Rectal smooth muscle tissue (tissue), 1 donor: ENCODE data around the gene ANO10.
"Not testable (repeated sequence)": the region's sequence is repeated elsewhere in the genome, so short reads cannot be mapped to it uniquely, and the experiment has no call there.

ENCODE experiments used
- H3K27ac ChIP-seq: one replicate; pipeline ENCODE4 v1.7.0; 2013; ENCODE audit warnings: low read depth, low read length, inconsistent platforms
- H3K27me3 ChIP-seq: one replicate; pipeline ENCODE4 v1.7.0; 2013; ENCODE audit warnings: low read length; ENCODE audit not compliant: control insufficient read depth, insufficient read depth
- H3K36me3 ChIP-seq: one replicate; pipeline ENCODE4 v1.7.0; 2013; ENCODE audit warnings: low read length; ENCODE audit not compliant: control insufficient read depth, insufficient read depth
- H3K4me1 ChIP-seq: one replicate; pipeline ENCODE4 v1.7.0; 2013; ENCODE audit warnings: low read length; ENCODE audit not compliant: control insufficient read depth, insufficient read depth
- H3K4me3 ChIP-seq: one replicate; pipeline ENCODE4 v1.7.0; 2013; ENCODE audit warnings: low read length
- H3K9ac ChIP-seq: one replicate; pipeline ENCODE4 v1.7.0; 2013; ENCODE audit warnings: low read length

The ANO10 gene, protein sequence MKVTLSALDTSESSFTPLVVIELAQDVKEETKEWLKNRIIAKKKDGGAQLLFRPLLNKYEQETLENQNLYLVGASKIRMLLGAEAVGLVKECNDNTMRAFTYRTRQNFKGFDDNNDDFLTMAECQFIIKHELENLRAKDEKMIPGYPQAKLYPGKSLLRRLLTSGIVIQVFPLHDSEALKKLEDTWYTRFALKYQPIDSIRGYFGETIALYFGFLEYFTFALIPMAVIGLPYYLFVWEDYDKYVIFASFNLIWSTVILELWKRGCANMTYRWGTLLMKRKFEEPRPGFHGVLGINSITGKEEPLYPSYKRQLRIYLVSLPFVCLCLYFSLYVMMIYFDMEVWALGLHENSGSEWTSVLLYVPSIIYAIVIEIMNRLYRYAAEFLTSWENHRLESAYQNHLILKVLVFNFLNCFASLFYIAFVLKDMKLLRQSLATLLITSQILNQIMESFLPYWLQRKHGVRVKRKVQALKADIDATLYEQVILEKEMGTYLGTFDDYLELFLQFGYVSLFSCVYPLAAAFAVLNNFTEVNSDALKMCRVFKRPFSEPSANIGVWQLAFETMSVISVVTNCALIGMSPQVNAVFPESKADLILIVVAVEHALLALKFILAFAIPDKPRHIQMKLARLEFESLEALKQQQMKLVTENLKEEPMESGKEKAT

DNA sequence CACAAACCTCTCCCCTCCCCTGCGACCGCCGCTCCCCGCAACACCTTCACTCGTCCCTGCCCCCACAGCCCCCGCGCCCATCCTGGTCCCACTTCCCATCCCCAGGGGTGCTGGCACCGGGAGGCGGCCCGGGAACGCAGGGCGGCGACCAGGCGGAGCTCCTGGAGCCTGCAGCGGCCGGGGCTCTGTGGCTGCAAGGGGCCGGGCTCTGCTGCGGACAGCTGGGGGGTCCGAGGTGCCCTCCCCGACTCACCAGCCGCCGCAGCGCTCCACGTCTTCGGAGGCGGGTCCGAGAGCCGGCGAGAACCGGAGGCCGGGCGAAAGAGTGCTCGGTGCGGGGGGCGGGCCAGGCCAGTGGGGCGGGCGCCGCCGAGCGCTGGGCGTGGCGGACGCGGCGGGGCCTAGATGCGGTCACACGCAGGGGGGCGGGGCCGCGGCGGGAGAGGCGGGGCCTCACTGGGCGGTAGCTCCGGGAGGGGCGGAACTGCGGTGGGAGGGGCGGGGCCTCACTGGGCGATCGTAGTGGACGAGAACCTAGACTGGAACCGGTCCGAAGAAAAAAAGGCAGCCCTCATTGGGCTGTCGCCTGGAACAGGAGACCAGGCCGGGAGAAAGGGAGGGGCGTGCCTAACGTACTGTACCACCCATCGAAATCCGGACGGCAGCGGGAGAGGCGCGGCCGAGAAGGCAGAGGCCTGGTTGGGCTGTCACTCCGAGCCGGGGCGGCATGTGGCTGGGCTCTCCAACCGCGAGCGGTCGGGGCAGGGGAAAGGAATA lies at the start of gene ANO10:
ANO10 (minus strand) TSS at position 356 of the 777 bp plus-strand sequence. CDS start 16,159 bp downstream, outside the sequence.
- H3K4me3 ChIP-seq: peak within 1 kb of the TSS; percentile 84
- peak within 1 kb of the TSS; percentile 84 for H3K27ac ChIP-seq
- H3K4me1 ChIP-seq: peaks cover 5% of the 10 kb centered on the region
- H3K27me3 ChIP-seq: no peaks in the 10 kb centered on the region
- H3K9ac ChIP-seq: peak within 1 kb of the TSS; percentile 85
- no peaks in the 10 kb centered on the region for H3K36me3 ChIP-seq

DNA sequence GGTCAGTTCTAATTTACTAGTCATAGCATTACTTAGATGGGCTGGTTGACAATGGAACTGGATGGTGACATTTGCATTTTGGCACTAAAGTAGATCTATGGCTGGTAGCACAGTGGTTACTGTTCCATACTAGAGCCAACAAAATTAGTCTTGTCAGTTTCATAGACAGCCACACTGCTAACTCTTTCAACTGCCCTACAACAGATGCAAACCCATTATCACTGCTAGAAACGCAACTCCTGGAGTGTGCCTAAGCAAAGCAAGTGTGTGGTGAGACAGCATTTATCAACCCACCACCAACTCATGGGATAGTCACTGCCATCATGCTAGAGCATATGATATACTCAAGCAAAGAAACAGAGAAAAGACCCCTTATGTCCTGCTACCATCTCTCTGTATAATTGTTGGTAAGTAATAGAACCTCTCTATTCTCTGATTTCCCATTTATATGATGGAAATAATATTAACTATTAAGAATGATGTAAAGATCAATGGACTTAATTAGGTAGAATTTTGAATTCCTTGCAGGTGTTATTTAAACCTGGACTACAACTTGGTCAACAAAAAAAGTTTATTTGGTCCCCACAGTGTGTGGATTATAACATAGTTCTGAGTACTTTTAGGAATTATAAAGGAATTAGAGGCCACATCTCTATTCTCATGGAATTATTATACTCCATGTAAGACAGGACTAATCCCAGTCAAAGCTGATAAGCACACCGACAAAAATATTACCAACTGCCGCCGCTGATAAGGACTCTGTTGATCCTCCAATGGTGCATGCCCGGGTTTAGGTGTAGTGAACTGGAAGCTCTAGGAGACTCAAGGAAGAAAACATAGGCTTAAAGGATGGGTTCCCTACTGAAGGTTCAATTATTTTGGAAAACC lies 49.1 kb upstream of the ANO10 start:
- H3K4me1 ChIP-seq: no peaks in the 10 kb centered on the region
- H3K4me3 ChIP-seq: no peak overlapping the region
- no peaks in the 10 kb centered on the region for H3K27me3 ChIP-seq
- no peak overlapping the region for H3K27ac ChIP-seq
- no peak overlapping the region for H3K9ac ChIP-seq
- H3K36me3 ChIP-seq: no peaks in the 10 kb centered on the region

DNA sequence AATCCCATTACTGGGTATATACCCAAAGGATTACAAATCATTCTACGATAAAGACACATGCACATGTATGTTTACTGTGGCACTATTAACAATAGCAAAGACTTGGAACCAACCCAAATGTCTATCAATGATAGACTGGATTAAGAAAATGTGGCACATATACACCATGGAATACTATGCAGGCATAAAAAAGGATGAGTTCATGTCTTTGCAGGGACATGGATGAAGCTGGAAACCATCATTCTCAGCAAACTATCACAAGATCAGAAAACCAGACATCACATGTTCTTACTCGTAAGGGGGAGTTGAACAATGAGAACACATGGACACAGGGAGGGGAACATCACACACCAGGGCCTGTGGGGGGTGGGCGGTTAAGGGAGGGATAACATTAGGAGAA lies 43.2 kb upstream of the ANO10 start:
- H3K27me3 ChIP-seq: not testable (repeated sequence)

DNA sequence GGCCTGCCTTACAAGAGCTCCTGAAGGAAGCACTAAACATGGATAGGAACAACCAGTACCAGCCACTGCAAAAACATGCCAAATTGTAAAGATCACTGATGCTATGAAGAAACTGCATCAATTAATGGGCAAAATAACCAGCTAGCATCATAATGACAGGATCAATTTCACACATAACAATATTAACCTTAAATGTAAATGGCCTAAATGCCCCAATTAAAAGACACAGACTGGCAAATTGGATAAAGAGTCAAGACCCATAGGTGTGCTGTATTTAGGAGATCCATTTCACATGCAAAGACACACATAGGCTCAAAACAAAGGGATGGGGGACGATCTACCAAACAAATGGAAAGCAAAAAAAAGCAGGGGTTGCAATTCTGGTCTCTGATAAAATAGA lies 39.6 kb upstream of the ANO10 start:
- H3K36me3 ChIP-seq, H3K4me3 ChIP-seq, H3K9ac ChIP-seq, H3K27ac ChIP-seq, H3K27me3 ChIP-seq, H3K4me1 ChIP-seq: not testable (repeated sequence)

More for the DNA sequence above, 43.2 kb upstream of the ANO10 start:
- not testable (repeated sequence) for H3K4me3 ChIP-seq, H3K9ac ChIP-seq, H3K4me1 ChIP-seq, H3K36me3 ChIP-seq, H3K27ac ChIP-seq

DNA sequence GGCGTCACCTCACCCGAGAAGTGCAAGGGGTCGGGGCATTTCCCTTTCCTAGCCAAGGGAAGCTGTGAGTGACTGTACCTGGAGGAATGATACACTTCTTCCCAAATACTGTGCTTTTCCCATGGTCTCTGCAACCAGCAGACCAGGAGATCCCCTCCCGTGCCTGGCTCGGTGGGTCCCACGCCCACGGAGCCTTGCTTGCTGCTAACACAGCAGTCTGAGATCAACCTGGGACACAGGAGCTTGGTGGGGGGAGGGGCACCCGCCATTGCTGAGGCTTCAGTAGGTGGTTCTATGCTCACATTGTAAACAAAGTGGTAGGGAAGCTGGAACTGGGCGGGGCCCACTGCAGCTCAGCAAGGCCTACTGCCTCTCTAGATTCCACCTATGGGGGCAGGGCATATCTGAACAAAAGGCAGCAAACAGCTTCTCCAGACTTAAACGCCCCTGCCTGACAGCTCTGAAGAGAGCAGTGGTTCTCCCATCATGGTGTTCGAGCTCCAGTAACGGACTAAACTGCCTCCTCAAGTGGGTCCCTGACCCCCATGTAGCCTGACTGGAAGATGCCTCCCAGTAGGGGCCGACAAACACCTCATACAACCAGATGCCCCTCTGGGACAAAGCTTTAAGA lies 37.6 kb upstream of the ANO10 start:
- H3K9ac ChIP-seq: no peak overlapping the region
- H3K27ac ChIP-seq: no peak overlapping the region
- H3K36me3 ChIP-seq: no peaks in the 10 kb centered on the region
- H3K4me3 ChIP-seq: no peak overlapping the region
- H3K4me1 ChIP-seq: no peaks in the 10 kb centered on the region
- no peaks in the 10 kb centered on the region for H3K27me3 ChIP-seq

DNA sequence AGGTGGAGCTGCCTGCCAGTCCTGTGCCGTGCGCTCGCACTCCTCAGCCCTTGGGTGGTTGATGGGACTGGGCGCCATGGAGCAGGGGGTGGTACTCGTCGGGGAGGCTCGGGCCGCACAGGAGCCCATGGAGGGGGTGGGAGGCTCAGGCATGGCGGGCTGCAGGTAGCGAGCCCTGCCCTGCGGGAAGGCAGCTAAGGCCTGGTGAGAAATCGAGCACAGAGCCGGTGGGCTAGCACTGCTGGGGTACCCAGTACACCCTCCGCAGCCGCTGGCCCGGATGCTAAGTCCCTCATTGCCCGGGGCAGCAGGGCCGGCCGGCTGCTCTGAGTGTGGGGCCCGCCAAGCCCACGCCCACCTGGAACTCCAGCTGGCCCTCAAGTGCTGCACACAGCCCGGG lies 34.6 kb upstream of the ANO10 start:
- H3K36me3 ChIP-seq, H3K27me3 ChIP-seq, H3K27ac ChIP-seq, H3K4me1 ChIP-seq, H3K9ac ChIP-seq, H3K4me3 ChIP-seq: not testable (repeated sequence)

DNA sequence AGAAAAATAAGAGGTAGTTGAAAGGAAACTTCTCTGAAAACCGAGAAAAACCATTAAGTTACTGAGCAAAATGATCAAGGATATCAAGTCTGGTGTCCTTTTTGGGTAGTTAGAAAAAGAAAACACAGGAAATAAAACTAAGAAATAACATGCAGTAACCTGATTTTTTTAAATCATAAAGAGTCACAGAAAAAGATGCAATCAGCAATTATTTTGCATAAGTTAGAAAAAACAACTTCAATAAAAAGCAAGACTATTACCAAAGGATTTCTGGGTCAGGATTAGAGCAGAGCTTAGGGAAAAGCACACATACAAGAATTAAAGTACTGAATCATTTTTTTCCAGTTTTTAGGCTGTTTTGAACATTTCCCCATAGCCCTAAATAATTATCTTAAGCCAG lies 28.5 kb upstream of the ANO10 start:
- H3K9ac ChIP-seq: no peak overlapping the region
- no peaks in the 10 kb centered on the region for H3K4me1 ChIP-seq
- H3K4me3 ChIP-seq: no peak overlapping the region
- H3K27ac ChIP-seq: no peak overlapping the region
- no peaks in the 10 kb centered on the region for H3K27me3 ChIP-seq
- H3K36me3 ChIP-seq: no peaks in the 10 kb centered on the region

DNA sequence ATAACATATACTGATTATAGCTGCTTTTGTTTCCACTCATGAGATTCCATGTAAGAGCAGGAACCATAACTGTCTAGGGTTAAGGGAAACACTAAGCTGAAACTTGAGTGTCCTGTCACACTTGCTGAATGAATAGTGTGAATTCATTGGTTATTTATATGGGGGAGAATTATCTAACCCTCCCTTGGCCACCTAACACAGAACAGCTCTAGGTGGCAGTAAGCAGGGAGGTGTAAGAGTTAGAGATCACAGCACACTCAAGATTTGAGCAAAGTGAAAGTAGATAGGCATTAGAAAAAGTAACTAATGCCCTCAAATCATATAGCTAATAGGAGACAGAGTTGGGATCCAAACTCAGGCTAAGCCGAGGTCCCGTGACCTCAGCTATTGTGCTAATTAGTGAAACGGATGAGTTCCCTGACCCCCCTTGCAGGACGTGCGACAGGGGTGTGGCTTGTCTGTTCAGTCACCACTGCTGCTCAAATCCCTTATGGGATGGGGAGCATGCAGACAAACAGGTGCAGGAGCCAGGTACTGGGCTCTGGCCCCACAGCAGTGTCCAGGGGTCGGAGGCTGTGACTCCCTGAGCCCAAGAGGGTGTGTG lies 27.7 kb upstream of the ANO10 start:
- Histone ChIP-seq H3K9ac (no peak overlapping the region), H3K4me3 (no peak overlapping the region), H3K27me3 (no peaks in the 10 kb centered on the region), H3K36me3 (no peaks in the 10 kb centered on the region), H3K4me1 (no peaks in the 10 kb centered on the region), H3K27ac (no peak overlapping the region)

DNA sequence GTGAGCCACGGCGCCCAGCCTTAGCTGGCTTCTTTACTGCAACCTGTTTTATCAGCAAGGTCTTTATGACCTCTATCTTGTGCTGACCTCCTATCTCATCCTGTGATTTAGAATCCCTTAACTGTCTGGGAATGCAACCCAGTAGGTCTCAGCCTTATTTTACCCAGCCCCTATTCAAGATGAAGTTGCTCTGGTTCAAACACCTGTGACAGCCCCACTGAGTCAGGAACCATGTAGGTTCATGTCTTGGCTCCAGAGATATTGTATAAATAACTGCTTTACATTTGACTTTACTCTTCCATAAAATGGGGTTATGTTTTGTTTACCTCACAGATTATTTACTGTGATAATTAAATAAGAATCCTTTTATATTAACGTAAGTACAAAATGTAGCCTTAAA lies 27.1 kb upstream of the ANO10 start:
- no peak overlapping the region for H3K4me3 ChIP-seq
- no peak overlapping the region for H3K9ac ChIP-seq

DNA sequence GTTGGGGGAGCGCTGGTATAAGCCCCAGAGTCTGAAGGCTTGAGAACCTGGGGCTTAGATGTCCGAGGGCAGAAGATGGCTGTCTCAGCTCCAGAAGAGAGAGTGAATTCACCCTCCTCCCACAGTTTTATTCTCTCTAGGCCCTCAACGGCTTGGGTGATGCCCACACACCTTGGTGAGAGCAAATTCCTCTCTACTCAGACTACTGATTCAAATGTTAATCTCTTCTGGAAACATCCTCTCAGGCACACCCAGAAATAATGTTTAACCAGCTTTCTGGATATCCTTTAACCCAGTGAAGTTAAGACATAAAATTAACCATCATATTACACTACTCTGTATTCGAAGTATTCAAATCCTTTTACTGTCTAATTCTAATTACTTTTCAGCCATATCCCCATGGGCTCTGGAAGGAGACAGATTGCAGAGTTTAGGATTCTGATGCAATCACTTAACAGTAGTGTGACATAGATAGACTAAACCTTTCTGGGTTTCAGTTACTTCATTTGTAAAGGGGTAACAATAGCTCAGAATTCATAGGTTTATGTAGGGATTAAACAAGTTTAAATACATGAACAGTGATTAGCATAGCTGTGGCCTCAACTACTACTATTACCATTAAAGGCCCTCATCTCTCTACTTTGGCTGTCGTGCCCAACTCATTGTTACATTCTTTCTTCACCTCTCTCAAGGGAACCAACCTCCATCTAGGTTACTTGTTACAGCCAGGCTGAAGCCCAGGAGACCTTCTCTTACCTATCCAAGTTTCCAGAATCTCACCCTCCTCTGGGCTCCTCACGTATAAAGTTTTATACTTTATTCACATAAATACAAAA lies 25.7 kb upstream of the ANO10 start:
- H3K27me3 ChIP-seq: no peaks in the 10 kb centered on the region
- no peaks in the 10 kb centered on the region for H3K4me1 ChIP-seq
- H3K9ac ChIP-seq: no peak overlapping the region
- no peaks in the 10 kb centered on the region for H3K36me3 ChIP-seq
- H3K4me3 ChIP-seq: no peak overlapping the region
- H3K27ac ChIP-seq: no peak overlapping the region

More for the DNA sequence above, 27.1 kb upstream of the ANO10 start:
- no peaks in the 10 kb centered on the region for H3K4me1 ChIP-seq
- no peaks in the 10 kb centered on the region for H3K27me3 ChIP-seq
- H3K36me3 ChIP-seq: no peaks in the 10 kb centered on the region
- H3K27ac ChIP-seq: no peak overlapping the region

DNA sequence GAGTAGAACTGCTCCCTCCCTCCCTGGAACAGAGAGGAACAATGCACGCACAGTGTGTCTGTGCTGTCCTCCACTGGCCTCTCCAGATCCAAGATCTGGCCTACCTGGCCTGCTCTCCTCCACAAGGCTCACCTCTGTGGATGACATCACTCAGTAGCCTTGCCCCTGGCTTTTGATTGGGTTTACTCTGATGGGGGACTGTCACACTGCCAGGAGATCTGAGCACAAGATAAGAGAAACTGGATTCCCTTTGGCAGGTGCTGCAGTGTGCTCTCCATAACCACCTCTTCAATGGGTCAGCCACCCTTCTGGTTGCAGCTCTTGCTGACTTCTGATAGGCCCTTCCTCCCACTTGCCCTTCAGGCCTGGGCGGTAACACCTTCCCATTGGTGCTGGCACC lies 22.6 kb upstream of the ANO10 start:
- H3K4me1 ChIP-seq: no peaks in the 10 kb centered on the region
- no peaks in the 10 kb centered on the region for H3K27me3 ChIP-seq

More for the DNA sequence above, 22.6 kb upstream of the ANO10 start:
- Histone ChIP-seq H3K4me3 (no peak overlapping the region), H3K9ac (no peak overlapping the region), H3K36me3 (no peaks in the 10 kb centered on the region), H3K27ac (no peak overlapping the region)
